Omental fat pad (tissue), 4 donors: ENCODE data around the gene TRIM36. TPM values are rescaled to one million over a fixed set of nuclear protein-coding genes. Genes with fewer than 3 reads are reported as not detected.

ENCODE experiments used
- ATAC-seq: fragments of 150-250 bp; one replicate; pipeline ENCODE4 v1.9.1; 2016; ENCODE audit warnings: mild to moderate bottlenecking, moderate library complexity; ENCODE audit not compliant: low FRiP score
- DNase-seq: peaks from one replicate; pipeline ENCODE4 v3.0.0-alpha.2; 2019; ENCODE audit warnings: low spot score
- total RNA-seq, 4 donors: library from RNA; depleted of rRNA; stranded (reverse); fragments of >200 nt; gene quantifications; one replicate each; pipeline ENCODE4 v1.1.0, GENCODE V29; 2016
- TF ChIP-seq, protein P1 (sequence below), 3 donors: fragments of 450-650 bp; IDR thresholded peaks; one replicate each; pipeline ENCODE4 v1.5.1; 2016 to 2017; ENCODE audit warnings: antibody characterized with exemption in 3 of 3, mild to moderate bottlenecking in 3 of 3, moderate library complexity in 2 of 3

TRIM36 gene
- total RNA-seq, 4 donors from 2014 or later = 0.46 to 1.9 (median 0.71) TPM

DNA sequence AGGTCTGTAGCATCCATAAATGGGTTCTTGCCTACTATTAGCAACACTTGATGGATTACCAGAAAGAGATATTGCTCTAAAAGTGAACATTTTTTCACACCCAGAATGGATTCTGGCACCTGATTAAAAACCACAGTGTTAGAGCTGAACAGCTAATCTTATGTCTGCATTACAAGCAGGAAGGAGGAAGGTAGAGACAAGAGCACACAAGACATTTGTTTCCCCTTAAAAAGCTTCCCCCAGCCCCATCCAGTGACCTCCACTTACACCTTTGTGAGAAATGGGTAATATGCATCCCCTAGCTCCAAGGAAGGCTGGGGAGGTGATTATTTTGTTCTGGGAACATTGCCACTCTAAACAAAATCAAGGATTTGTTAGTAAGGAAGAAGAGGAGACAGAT, 12.0 kb upstream of the TRIM36 start:
- TF ChIP-seq, protein P1, sequence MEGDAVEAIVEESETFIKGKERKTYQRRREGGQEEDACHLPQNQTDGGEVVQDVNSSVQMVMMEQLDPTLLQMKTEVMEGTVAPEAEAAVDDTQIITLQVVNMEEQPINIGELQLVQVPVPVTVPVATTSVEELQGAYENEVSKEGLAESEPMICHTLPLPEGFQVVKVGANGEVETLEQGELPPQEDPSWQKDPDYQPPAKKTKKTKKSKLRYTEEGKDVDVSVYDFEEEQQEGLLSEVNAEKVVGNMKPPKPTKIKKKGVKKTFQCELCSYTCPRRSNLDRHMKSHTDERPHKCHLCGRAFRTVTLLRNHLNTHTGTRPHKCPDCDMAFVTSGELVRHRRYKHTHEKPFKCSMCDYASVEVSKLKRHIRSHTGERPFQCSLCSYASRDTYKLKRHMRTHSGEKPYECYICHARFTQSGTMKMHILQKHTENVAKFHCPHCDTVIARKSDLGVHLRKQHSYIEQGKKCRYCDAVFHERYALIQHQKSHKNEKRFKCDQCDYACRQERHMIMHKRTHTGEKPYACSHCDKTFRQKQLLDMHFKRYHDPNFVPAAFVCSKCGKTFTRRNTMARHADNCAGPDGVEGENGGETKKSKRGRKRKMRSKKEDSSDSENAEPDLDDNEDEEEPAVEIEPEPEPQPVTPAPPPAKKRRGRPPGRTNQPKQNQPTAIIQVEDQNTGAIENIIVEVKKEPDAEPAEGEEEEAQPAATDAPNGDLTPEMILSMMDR (IDR thresholded peaks at IDR 0.05) = no peak
- ATAC-seq (no peak), DNase-seq (no peak)

DNA sequence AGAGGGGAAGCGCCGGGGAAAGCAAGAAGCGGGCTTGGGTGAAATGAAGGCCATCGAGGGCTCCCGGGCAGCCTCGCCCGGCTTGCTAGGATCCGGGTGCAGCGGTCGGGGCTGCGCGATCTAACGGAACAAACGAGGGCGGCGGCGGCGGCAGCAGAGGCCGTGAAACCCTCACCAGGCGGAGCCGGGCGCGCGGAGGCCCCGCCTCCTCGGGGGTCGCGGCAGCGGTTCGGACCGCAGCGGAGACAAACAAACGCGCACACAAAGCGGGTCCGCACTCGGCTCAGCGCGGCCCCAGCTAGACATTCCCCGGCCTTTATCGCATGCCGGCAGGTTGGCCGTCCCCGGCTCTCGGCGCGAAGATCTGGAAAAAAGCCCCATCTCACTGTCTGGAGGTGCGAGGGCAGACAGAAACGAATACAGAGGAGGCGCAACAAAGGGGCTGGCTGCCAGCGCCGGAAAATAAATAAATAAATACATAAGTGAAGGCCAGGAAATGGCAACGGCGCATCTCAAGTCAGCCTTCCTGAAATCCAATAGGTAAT, 10.5 kb upstream of the TRIM36 start:
- ATAC-seq (peak; percentile 42), DNase-seq (no peak)
- TF ChIP-seq, protein P1 (IDR thresholded peaks at IDR 0.05) = no peak

DNA sequence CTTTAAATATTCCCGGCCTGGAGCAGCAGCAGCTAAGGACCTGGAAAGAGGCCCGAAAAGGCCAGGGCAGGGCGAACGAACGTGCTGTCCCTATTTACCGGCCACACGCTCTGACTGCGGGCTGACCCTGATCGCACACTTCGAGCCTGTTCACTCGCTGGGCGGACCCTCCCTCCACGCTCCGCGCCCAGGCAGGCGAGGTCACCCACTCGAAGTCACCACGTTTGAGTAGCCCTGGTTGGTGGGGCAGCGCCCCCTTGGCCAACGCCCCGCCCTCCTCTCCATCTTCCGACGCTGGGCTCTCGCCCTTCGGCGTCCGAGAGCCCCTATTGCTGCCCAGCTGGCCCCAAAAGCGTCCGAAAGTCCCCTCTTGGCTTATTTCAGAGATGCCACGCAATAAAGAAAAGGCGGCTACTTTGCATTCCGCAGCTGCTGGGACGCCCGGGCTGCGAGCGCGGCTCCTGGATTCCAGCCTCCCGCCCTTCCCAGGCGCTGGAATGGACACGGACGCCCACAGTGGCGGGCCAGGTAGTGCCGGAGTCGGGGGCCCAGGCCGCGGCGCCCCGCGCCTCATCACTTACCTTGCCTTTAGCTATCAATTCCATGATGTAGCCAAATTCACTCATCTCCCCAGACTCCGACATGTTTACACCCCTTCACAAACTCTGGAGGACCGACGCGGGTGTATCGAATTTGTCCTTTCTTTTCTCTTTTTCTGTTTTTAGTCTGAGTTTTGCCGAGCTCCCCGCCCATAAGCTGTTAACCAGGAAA, 9.9 kb upstream of the TRIM36 start:
- ATAC-seq (no peak), DNase-seq (no peak)
- TF ChIP-seq, protein P1 (IDR thresholded peaks at IDR 0.05) = no peak

DNA sequence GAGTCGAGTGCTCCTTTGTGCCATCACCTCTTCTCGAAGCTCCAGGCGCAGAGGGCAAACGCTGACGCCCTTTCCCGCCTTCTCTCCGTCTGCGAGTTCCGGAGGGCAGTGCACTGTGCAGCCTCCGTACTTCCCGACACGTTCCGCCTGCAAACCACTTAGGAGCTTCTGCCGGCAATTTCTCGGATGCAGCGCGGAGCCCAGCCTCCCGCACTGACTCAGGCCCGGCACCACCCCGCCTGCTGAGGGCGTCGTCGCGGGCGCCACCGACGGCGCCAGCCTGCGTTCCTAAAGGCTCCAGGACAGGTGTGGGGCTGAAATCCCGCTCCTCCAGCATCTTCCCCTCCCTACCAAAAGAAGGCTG, 9.3 kb upstream of the TRIM36 start:
- TF ChIP-seq, protein P1 (IDR thresholded peaks at IDR 0.05) = no peak
- no peak for DNase-seq
- no peak for ATAC-seq

DNA sequence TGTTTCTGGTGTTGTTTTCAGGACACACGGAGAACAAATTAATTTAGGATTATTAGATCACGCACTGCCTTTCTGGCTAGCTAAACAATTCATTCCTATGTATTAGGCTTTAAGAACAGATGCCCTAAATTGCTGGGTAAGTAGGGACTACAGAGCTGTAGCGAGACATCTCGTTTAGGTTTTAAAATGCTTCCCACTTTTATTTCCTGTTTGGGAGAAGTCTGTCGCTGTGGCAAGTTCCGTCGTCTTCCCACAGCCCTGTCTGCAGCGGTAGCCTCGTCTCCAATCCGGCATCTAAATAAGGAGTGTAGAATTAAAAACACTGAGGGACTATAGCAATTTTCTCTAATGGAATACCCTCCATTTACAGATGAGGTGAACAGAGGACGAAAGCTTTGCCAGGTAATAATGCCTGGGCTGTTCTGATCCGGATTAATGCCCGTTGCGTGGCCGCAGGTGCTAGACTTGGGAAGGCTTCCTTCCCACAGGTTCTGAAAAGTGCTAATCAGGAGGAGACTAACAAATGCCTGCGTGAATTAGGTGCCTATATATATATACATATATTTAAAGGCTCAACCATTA, 1.3 kb upstream of the TRIM36 start:
- ATAC-seq (no peak), DNase-seq (no peak)
- TF ChIP-seq, protein P1 (IDR thresholded peaks at IDR 0.05) = no peak

DNA sequence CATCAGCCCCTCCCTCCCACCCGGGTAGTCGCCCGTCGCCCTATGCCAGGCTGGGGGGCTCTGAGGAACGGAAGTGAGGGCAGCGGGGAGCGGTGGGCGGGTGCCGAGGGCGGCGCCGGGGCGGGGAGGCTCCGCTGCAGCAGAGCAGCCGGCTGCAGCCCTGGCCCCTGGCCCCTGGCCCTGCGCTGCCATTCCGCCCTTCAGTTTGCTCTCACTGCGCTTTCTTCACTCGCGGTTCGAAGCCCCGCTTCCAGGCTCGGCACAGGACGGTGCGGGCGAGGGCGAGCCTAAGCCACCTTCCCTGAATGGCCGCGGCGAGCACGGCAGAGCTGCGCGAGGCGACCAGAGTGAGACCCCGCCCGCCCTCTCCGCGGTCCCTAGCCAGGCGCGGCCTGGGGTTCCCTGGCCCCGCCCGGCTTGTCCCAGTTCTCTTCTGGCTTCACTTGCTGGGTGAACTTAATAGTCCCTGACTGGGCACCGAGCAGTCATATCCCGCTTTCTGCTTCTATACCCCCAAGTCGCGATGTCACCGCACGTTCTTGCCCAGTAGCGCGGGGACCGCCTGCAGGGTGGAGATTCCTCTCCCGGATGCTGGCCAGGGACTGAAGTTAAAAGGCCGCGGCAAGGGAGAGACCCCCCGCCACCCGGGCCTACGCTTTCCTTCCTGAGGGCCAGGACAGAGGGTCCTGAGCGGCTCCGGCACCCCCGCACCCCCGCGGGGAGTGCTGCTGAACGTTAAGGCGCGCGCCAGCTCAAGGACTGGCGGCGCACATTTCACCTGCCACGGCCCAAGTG, 623 bp upstream of the TRIM36 start:
- peak; percentile 81 for ATAC-seq
- TF ChIP-seq, protein P1 (IDR thresholded peaks at IDR 0.05) = no peak
- no peak for DNase-seq
